ENCODE measurements around the gene RNF17. TPM values are rescaled to one million over a fixed set of nuclear protein-coding genes. Genes with fewer than 3 reads are reported as not detected.
"Not testable (repeated sequence)": the region's sequence is repeated elsewhere in the genome, so short reads cannot be mapped to it uniquely, and the experiment has no call there.

The RNF17 gene
- total RNA-seq, 1 donor from 2014 or later, result not detected

- H3K27me3 Mint-ChIP-seq (ENCODE audit: insufficient read depth, low read depth), result no peaks in the 10 kb centered on the region
- H3K27ac ChIP-seq, result no peak overlapping the region
- TF ChIP-seq CTCF (IDR thresholded peaks at IDR 0.05) (no peak), EZH2 (IDR thresholded peaks at IDR 0.05) (no peak)
These were observed 24.6 kb downstream of the RNF17 start for GRCh38 chr13:24788538-24788937.

GRCh38 chr13:24802074-24802473, 38.1 kb downstream of the RNF17 start:
- Histone ChIP-seq H3K79me2 (ENCODE audit: low read depth) (no peaks in the 10 kb centered on the region), H4K20me1 (ENCODE audit: low read depth) (no peaks in the 10 kb centered on the region), H3K27ac (no peak overlapping the region), H3K27me3 (no peaks in the 10 kb centered on the region), H3F3A (ENCODE audit: low read depth) (no peaks in the 10 kb centered on the region), H3K9me3 (ENCODE audit: low read depth) (no peaks in the 10 kb centered on the region), H2AFZ (replicated peaks) (no peak overlapping the region), H3K36me3 (no peaks in the 10 kb centered on the region), H3K4me3 (no peak overlapping the region), H3K4me1 (no peaks in the 10 kb centered on the region), H3K9ac (no peak overlapping the region), H3K4me2 (no peak overlapping the region)
- Mint-ChIP-seq H3K36me3 (no peaks in the 10 kb centered on the region), H3K27me3 (ENCODE audit: insufficient read depth, low read depth) (peaks cover 4% of the 10 kb centered on the region), H3K4me1 (no peaks in the 10 kb centered on the region), H3K4me3 (no peak overlapping the region), H3K27ac (no peak overlapping the region), H3K9me3 (no peaks in the 10 kb centered on the region)
- DNase-seq (ENCODE audit: low spot score), result no peak
- TF ChIP-seq EZH2 (IDR thresholded peaks at IDR 0.05), result no peak
- no peak for TF ChIP-seq CTCF (IDR thresholded peaks at IDR 0.05)
- no peak for TF ChIP-seq EZH2phosphoT487 (IDR thresholded peaks at IDR 0.05)

More at GRCh38 chr13:24788538-24788937, 24.6 kb downstream of the RNF17 start:
- no peak overlapping the region for H3K27ac Mint-ChIP-seq
- Histone ChIP-seq H3K4me2 (no peak overlapping the region), H3K36me3 (no peaks in the 10 kb centered on the region), H3K9ac (no peak overlapping the region), H3K4me1 (no peaks in the 10 kb centered on the region), H3K4me3 (no peak overlapping the region), H3K9me3 (ENCODE audit: low read depth) (no peaks in the 10 kb centered on the region), H3K79me2 (ENCODE audit: low read depth) (no peaks in the 10 kb centered on the region), H4K20me1 (ENCODE audit: low read depth) (no peaks in the 10 kb centered on the region), H3F3A (ENCODE audit: low read depth) (no peaks in the 10 kb centered on the region), H2AFZ (replicated peaks) (no peak overlapping the region), H3K27me3 (peaks cover 13% of the 10 kb centered on the region)
- H3K4me3 Mint-ChIP-seq, result no peak overlapping the region
- no peaks in the 10 kb centered on the region for H3K4me1 Mint-ChIP-seq
- H3K36me3 Mint-ChIP-seq, result no peaks in the 10 kb centered on the region
- DNase-seq (ENCODE audit: low spot score), result no peak
- peaks cover 11% of the 10 kb centered on the region for H3K9me3 Mint-ChIP-seq

GRCh38 chr13:24821207-24821606, 57.2 kb downstream of the RNF17 start:
- Histone ChIP-seq H3K4me1 (no peaks in the 10 kb centered on the region), H3K4me2 (no peak overlapping the region), H4K20me1 (ENCODE audit: low read depth) (no peaks in the 10 kb centered on the region), H3K9me3 (ENCODE audit: low read depth) (no peaks in the 10 kb centered on the region), H3K9ac (no peak overlapping the region), H2AFZ (replicated peaks) (no peak overlapping the region), H3F3A (ENCODE audit: low read depth) (no peaks in the 10 kb centered on the region), H3K4me3 (no peak overlapping the region), H3K27me3 (no peaks in the 10 kb centered on the region), H3K79me2 (ENCODE audit: low read depth) (no peaks in the 10 kb centered on the region), H3K36me3 (no peaks in the 10 kb centered on the region), H3K27ac (no peak overlapping the region)
- Mint-ChIP-seq H3K4me1 (no peaks in the 10 kb centered on the region), H3K27ac (no peak overlapping the region), H3K27me3 (ENCODE audit: insufficient read depth, low read depth) (peaks cover 2% of the 10 kb centered on the region), H3K4me3 (no peak overlapping the region), H3K9me3 (peaks cover 10% of the 10 kb centered on the region), H3K36me3 (no peaks in the 10 kb centered on the region)
- DNase-seq (ENCODE audit: low spot score), result no peak
- TF ChIP-seq CTCF (IDR thresholded peaks at IDR 0.05), result no peak

GRCh38 chr13:24822640-24823039, 58.7 kb downstream of the RNF17 start:
- no peak overlapping the region for H3K27ac Mint-ChIP-seq
- TF ChIP-seq EZH2phosphoT487 (IDR thresholded peaks at IDR 0.05) (no peak), EZH2 (IDR thresholded peaks at IDR 0.05) (no peak), CTCF (IDR thresholded peaks at IDR 0.05) (no peak)
- Histone ChIP-seq H3K27ac (no peak overlapping the region), H3K4me2 (no peak overlapping the region), H3F3A (ENCODE audit: low read depth) (no peaks in the 10 kb centered on the region), H2AFZ (replicated peaks) (no peak overlapping the region), H3K27me3 (no peaks in the 10 kb centered on the region), H3K9ac (no peak overlapping the region), H4K20me1 (ENCODE audit: low read depth) (no peaks in the 10 kb centered on the region), H3K9me3 (ENCODE audit: low read depth) (no peaks in the 10 kb centered on the region), H3K4me3 (no peak overlapping the region), H3K79me2 (ENCODE audit: low read depth) (no peaks in the 10 kb centered on the region), H3K36me3 (no peaks in the 10 kb centered on the region), H3K4me1 (no peaks in the 10 kb centered on the region)
- H3K4me3 Mint-ChIP-seq, result no peak overlapping the region
- peaks cover 10% of the 10 kb centered on the region for H3K9me3 Mint-ChIP-seq
- H3K36me3 Mint-ChIP-seq, result no peaks in the 10 kb centered on the region
- no peak for DNase-seq (ENCODE audit: low spot score)
- peaks cover 2% of the 10 kb centered on the region for H3K27me3 Mint-ChIP-seq (ENCODE audit: insufficient read depth, low read depth)
- no peaks in the 10 kb centered on the region for H3K4me1 Mint-ChIP-seq

- H3K36me3 Mint-ChIP-seq; DNase-seq (ENCODE audit: low spot score); H3K4me3 Mint-ChIP-seq; H3K27me3 Mint-ChIP-seq (ENCODE audit: insufficient read depth, low read depth); H4K20me1 ChIP-seq (ENCODE audit: low read depth); H3K27ac Mint-ChIP-seq; H3K27me3 ChIP-seq; H3K4me1 ChIP-seq; H3F3A ChIP-seq (ENCODE audit: low read depth); H3K9me3 ChIP-seq (ENCODE audit: low read depth); H3K4me2 ChIP-seq; H3K9ac ChIP-seq; H3K36me3 ChIP-seq; H3K4me1 Mint-ChIP-seq; H3K4me3 ChIP-seq; H3K27ac ChIP-seq; H3K79me2 ChIP-seq (ENCODE audit: low read depth); H3K9me3 Mint-ChIP-seq: not testable (repeated sequence)
- peak overlapping the region; percentile 26 for H2AFZ ChIP-seq (replicated peaks)
These were observed 59.2 kb downstream of the RNF17 start for GRCh38 chr13:24823122-24823710.

Data from neural progenitor cell (in vitro differentiated cells).